Neuronal stem cell (in vitro differentiated cells): ENCODE measurements around the gene TOMM7.

ENCODE experiments used
- DNase-seq: peaks from one replicate; pipeline ENCODE4 v3.0.0-alpha.2; 2013; ENCODE audit warnings: low spot score
- H2AFZ ChIP-seq: one replicate; pipeline ENCODE4 v1.6.1; 2013; ENCODE audit warnings: mild to moderate bottlenecking, low read length, inconsistent platforms
- H2AK5ac ChIP-seq: 2 replicates; pipeline ENCODE4 v1.6.1; 2013; ENCODE audit warnings: low read depth, mild to moderate bottlenecking, inconsistent platforms, low read length, moderate library complexity, mixed read lengths
- H2BK120ac ChIP-seq: 2 replicates; pipeline ENCODE4 v1.6.1; 2013; ENCODE audit warnings: low read depth, mild to moderate bottlenecking, inconsistent platforms, low read length, moderate library complexity, mixed read lengths
- H2BK12ac ChIP-seq: one replicate; pipeline ENCODE4 v1.6.1; 2013; ENCODE audit warnings: low read length, inconsistent platforms
- H2BK15ac ChIP-seq: 2 replicates; pipeline ENCODE4 v1.6.1; 2013; ENCODE audit warnings: mild to moderate bottlenecking, low read length, inconsistent platforms, mixed read lengths
- H2BK5ac ChIP-seq: one replicate; pipeline ENCODE4 v1.6.1; 2013; ENCODE audit warnings: inconsistent platforms, mild to moderate bottlenecking, low read length, moderate library complexity
- H3K14ac ChIP-seq: one replicate; pipeline ENCODE4 v1.6.1; 2013; ENCODE audit warnings: low read length, inconsistent platforms
- H3K18ac ChIP-seq: 2 replicates; pipeline ENCODE4 v1.6.1; 2013; ENCODE audit warnings: low read length, inconsistent platforms
- H3K23ac ChIP-seq: 2 replicates; pipeline ENCODE4 v1.6.1; 2013; ENCODE audit warnings: low read depth, mild to moderate bottlenecking, mixed read lengths, low read length, inconsistent platforms; ENCODE audit not compliant: poor library complexity
- H3K27ac ChIP-seq: replicated peaks from 3 replicates; pipeline ENCODE4 v1.5.1; 2013; ENCODE audit warnings: low read length, inconsistent platforms
- H3K27me3 ChIP-seq, 3 experiments: 2 replicates each; pipeline ENCODE4 v1.6.1; 2013; ENCODE audit warnings: low read length in 3 of 3, mild to moderate bottlenecking in 2 of 3, inconsistent platforms in 1 of 3, low read depth in 1 of 3, mixed read lengths in 1 of 3, moderate library complexity in 1 of 3; ENCODE audit not compliant: control insufficient read depth in 3 of 3, insufficient read depth in 3 of 3
- H3K36me3 ChIP-seq, 2 donors: replicated peaks in 1 of 2; 2 replicates each; pipeline ENCODE4 v1.6.1; 2013; ENCODE audit warnings: low read length in 2 of 2; ENCODE audit not compliant: control insufficient read depth in 2 of 2, insufficient read depth in 2 of 2
- H3K4ac ChIP-seq: 2 replicates; pipeline ENCODE4 v1.6.1; 2013; ENCODE audit warnings: inconsistent platforms, mild to moderate bottlenecking, low read length, moderate library complexity
- H3K4me1 ChIP-seq, 2 donors: 1 replicate in 1 of 2; 2 replicates in 1 of 2; pipeline ENCODE4 v1.6.1; 2013; ENCODE audit warnings: low read length in 2 of 2, low read depth in 1 of 2; ENCODE audit not compliant: control insufficient read depth in 2 of 2, insufficient read depth in 1 of 2
- H3K4me2 ChIP-seq: one replicate; pipeline ENCODE4 v1.6.1; 2013; ENCODE audit warnings: mild to moderate bottlenecking, low read length, inconsistent platforms; ENCODE audit not compliant: insufficient read depth, poor library complexity, severe bottlenecking
- H3K4me3 ChIP-seq, 2 donors: 2 replicates each; pipeline ENCODE4 v1.5.1; 2013; ENCODE audit warnings: low read length in 2 of 2, mild to moderate bottlenecking in 2 of 2, inconsistent platforms in 1 of 2, moderate library complexity in 1 of 2
- H3K79me1 ChIP-seq: one replicate; pipeline ENCODE4 v1.6.1; 2013; ENCODE audit warnings: low read depth, mild to moderate bottlenecking, inconsistent platforms, low read length, moderate library complexity
- H3K9ac ChIP-seq: one replicate; pipeline ENCODE4 v1.6.1; 2013; ENCODE audit warnings: mild to moderate bottlenecking, low read depth, low read length, inconsistent platforms; ENCODE audit not compliant: poor library complexity
- H3K9me3 ChIP-seq, 2 donors: replicated peaks in 1 of 2; 2 replicates each; pipeline versions ENCODE3 to v1.6.1; 2013; ENCODE audit warnings: low read length in 2 of 2, mild to moderate bottlenecking in 2 of 2, inconsistent platforms in 1 of 2, low read depth in 1 of 2, mixed read lengths in 1 of 2, moderate library complexity in 1 of 2; ENCODE audit not compliant: control insufficient read depth in 2 of 2, insufficient read depth in 1 of 2
- H4K8ac ChIP-seq: one replicate; pipeline ENCODE4 v1.6.1; 2013; ENCODE audit warnings: low read depth, mild to moderate bottlenecking, inconsistent platforms, low read length, moderate library complexity
- H4K91ac ChIP-seq: one replicate; pipeline ENCODE4 v1.6.1; 2013; ENCODE audit warnings: low read length, low read depth, mild to moderate bottlenecking, inconsistent platforms; ENCODE audit not compliant: poor library complexity
- WGBS, 2 donors: extraction: QIAGEN DNeasy Blood & Tissue Kit; methylation state at CpG; one replicate each; pipeline ENCODE4 v1.1.7; 2013; ENCODE audit warnings: missing lambda C conversion rate in 2 of 2, mixed read lengths in 1 of 2; ENCODE audit not compliant: insufficient read length in 2 of 2, insufficient replicate concordance in 1 of 2; ENCODE audit errors: extremely low coverage in 2 of 2; 5-methylcytosine and 5-hydroxymethylcytosine counted together

Gene TOMM7

DNA sequence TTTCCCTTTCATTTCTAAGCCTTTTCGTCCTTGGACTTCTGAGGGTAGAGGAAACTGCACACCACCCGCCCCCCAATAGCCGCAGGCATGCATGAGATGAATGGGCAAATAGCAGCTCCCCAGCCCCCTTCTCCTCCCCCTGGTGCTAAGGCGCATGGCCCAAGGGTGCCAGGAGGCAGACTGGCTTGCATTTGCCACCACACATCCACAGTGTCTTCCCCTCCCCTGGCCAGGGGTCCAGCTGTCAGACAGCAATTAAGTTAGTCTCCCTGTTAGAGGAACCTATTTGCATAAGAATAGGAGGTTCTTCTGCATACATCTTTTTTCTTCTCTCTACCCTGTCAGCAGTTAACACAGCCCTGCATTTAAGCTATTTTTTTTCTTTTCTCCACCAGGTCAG, 20.2 kb downstream of the TOMM7 start:
- DNase-seq, result no peak
- no peak overlapping the region for H2BK5ac ChIP-seq
- H3K27ac ChIP-seq, result no peak overlapping the region
- H3K14ac ChIP-seq, result no peak overlapping the region
- H3K18ac ChIP-seq, result peak overlapping the region; percentile 24
- no peaks in the 10 kb centered on the region for H3K79me1 ChIP-seq
- no peak overlapping the region for H4K8ac ChIP-seq
- H2AK5ac ChIP-seq, result no peak overlapping the region
- H2BK12ac ChIP-seq, result no peak overlapping the region
- H3K4me3 ChIP-seq, result no peak overlapping the region
- peaks cover 2% of the 10 kb centered on the region in 2 donors for H3K9me3 ChIP-seq
- H2BK120ac ChIP-seq, result no peak overlapping the region
- no peak overlapping the region for H2BK15ac ChIP-seq
- no peaks in the 10 kb centered on the region for H3K36me3 ChIP-seq
- no peaks in the 10 kb centered on the region for H3K27me3 ChIP-seq
- peaks cover 2 to 8% of the 10 kb centered on the region in 2 donors for H3K4me1 ChIP-seq
- no CpG with 5 or more reads among the region's 4 CpGs for WGBS, 2 donors
- H4K91ac ChIP-seq, result no peak overlapping the region
- H3K4ac ChIP-seq, result no peak overlapping the region
- H2AFZ ChIP-seq, result no peak overlapping the region
- H3K9ac ChIP-seq, result no peak overlapping the region
- peak overlapping the region; percentile 67 for H3K23ac ChIP-seq
- H3K4me2 ChIP-seq, result no peak overlapping the region

GRCh38 chr7:22801912-22802311, 20.7 kb downstream of the TOMM7 start:
- Histone ChIP-seq H3K23ac (no peak overlapping the region), H2AK5ac (no peak overlapping the region), H3K4ac (no peak overlapping the region), H3K4me3 (no peak overlapping the region), H2BK12ac (no peak overlapping the region), H3K9me3 (peaks cover 2% of the 10 kb centered on the region in 2 donors), H3K27me3 (no peaks in the 10 kb centered on the region), H3K18ac (no peak overlapping the region), H2AFZ (no peak overlapping the region), H4K8ac (no peak overlapping the region), H2BK5ac (no peak overlapping the region), H3K36me3 (no peaks in the 10 kb centered on the region), H3K79me1 (no peaks in the 10 kb centered on the region), H4K91ac (no peak overlapping the region), H2BK120ac (no peak overlapping the region), H2BK15ac (no peak overlapping the region), H3K27ac (no peak overlapping the region), H3K14ac (no peak overlapping the region), H3K4me2 (no peak overlapping the region), H3K4me1 (peaks cover 0 to 8% of the 10 kb centered on the region in 2 donors), H3K9ac (no peak overlapping the region)
- DNase-seq, result no peak
- no CpG with 5 or more reads among the region's 4 CpGs for WGBS, 2 donors

- no peaks in the 10 kb centered on the region for H3K27me3 ChIP-seq
- H3K4me1 ChIP-seq, result peaks cover 0 to 8% of the 10 kb centered on the region in 2 donors
- no peak overlapping the region for H2BK120ac ChIP-seq
- H2BK15ac ChIP-seq, result no peak overlapping the region
- H3K23ac ChIP-seq, result no peak overlapping the region
- no peak overlapping the region for H3K4me3 ChIP-seq
- no peak overlapping the region for H3K4me2 ChIP-seq
- peaks cover 2 to 5% of the 10 kb centered on the region in 2 donors for H3K9me3 ChIP-seq
- no peaks in the 10 kb centered on the region for H3K36me3 ChIP-seq
- no peak overlapping the region for H3K18ac ChIP-seq
- H3K79me1 ChIP-seq, result no peaks in the 10 kb centered on the region
- no peak overlapping the region for H3K14ac ChIP-seq
- H3K9ac ChIP-seq, result no peak overlapping the region
- H2AFZ ChIP-seq, result no peak overlapping the region
- DNase-seq, result no peak
- no CpG with 5 or more reads among the region's 2 CpGs for WGBS, 2 donors
- H3K27ac ChIP-seq, result no peak overlapping the region
- H2AK5ac ChIP-seq, result no peak overlapping the region
- no peak overlapping the region for H3K4ac ChIP-seq
- no peak overlapping the region for H2BK5ac ChIP-seq
- no peak overlapping the region for H2BK12ac ChIP-seq
- H4K91ac ChIP-seq, result no peak overlapping the region
- H4K8ac ChIP-seq, result no peak overlapping the region
Observed at GRCh38 chr7:22799633-22800032, 23.0 kb downstream of the TOMM7 start.

GRCh38 chr7:22793593-22794462, 28.8 kb downstream of the TOMM7 start:
- Histone ChIP-seq H4K8ac (no peak overlapping the region), H3K4me2 (no peak overlapping the region), H3K27me3 (no peaks in the 10 kb centered on the region), H2BK5ac (no peak overlapping the region), H2BK12ac (no peak overlapping the region), H2AK5ac (no peak overlapping the region), H3K18ac (no peak overlapping the region), H3K9ac (no peak overlapping the region), H3K4me1 (no peaks in the 10 kb centered on the region), H3K4ac (no peak overlapping the region), H4K91ac (no peak overlapping the region), H3K14ac (no peak overlapping the region), H2AFZ (no peak overlapping the region), H3K27ac (no peak overlapping the region), H2BK120ac (no peak overlapping the region), H3K9me3 (peaks cover 0 to 2% of the 10 kb centered on the region in 2 donors), H3K4me3 (no peak overlapping the region), H3K36me3 (no peaks in the 10 kb centered on the region), H3K79me1 (no peaks in the 10 kb centered on the region), H3K23ac (no peak overlapping the region), H2BK15ac (no peak overlapping the region)
- DNase-seq, result no peak
- WGBS, 2 donors, result no CpG with 5 or more reads among the region's 5 CpGs
